ENCODE measurements around the gene LNX2.
A peak's percentile ranks its signal among the peaks of the same experiment; 100 is the strongest.

Gene LNX2

GRCh38 chr13:27620377-27621115 is at the start of gene LNX2:
LNX2 (minus strand) TSS chr13:27620529; CDS start chr13:27581703, 38,826 bp downstream.
- DNase-seq (ENCODE audit: low read depth in 2 of 2), result peak; percentile 95

DNA sequence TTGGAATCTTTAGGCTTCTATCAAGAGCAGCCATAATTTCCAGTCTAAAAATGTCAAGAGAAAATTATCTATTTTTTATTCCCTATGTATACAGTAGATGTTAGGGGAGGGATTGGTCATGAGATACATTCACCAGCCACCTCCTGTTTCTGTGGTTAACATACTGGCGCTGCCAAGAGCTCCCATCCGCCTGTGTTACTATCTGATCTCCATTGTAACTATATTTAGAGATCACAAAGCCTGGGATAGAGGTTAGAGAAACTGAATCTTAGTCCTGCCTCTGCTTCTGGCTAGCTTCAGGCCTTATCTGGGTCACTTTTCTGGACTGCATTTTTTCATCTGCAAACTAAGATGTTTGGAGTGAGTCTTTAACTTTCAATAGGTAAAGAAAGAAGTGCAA is 47.6 kb upstream of the LNX2 start:
- no peak for DNase-seq (ENCODE audit: low read depth in 2 of 2)

GRCh38 chr13:27666951-27667350 is 46.6 kb upstream of the LNX2 start:
- DNase-seq (ENCODE audit: low read depth in 2 of 2), result no peak

DNA sequence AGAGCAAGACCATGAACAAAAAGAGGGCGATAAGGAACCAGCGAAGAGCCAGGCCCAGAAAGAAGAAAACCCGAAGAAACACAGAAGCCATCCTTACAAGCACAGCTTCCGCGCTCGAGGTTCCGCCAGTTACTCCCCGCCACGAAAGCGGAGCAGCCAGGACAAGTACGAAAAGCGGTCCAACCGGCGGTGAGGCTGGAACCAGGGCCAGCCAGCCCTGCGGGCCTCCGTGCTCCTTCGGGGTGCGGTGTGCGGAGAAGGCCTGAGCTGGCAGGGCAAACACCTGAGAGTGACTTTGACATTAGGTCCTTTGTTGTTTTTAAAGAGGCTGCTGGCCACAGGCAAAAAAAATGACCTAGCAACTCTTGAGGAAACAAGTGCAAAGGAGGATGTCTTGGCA is 45.4 kb upstream of the LNX2 start:
- DNase-seq (ENCODE audit: low read depth in 2 of 2), result no peak

DNA sequence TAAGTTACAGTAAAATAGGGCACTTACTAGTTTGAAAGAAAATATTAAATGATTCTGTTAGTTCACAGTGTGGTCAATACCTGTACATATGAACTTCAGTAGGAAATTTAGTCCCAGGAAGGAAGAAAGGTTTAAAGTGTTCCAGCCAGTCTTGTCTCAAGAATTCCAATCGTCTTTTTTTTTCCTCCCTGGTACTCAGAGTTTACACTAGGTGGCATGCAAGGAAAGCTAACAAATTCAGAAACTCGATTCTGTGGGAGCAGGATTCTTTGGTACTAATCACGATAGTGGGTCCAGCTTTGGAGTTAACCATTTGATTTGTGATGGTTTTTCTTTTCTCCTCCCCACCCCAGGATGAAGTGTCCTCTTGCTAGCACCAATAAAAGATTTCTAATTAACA is 45.0 kb upstream of the LNX2 start:
- no peak for DNase-seq (ENCODE audit: low read depth in 2 of 2)

GRCh38 chr13:27663947-27664346 is 43.6 kb upstream of the LNX2 start:
- no peak for DNase-seq (ENCODE audit: low read depth in 2 of 2)

DNA sequence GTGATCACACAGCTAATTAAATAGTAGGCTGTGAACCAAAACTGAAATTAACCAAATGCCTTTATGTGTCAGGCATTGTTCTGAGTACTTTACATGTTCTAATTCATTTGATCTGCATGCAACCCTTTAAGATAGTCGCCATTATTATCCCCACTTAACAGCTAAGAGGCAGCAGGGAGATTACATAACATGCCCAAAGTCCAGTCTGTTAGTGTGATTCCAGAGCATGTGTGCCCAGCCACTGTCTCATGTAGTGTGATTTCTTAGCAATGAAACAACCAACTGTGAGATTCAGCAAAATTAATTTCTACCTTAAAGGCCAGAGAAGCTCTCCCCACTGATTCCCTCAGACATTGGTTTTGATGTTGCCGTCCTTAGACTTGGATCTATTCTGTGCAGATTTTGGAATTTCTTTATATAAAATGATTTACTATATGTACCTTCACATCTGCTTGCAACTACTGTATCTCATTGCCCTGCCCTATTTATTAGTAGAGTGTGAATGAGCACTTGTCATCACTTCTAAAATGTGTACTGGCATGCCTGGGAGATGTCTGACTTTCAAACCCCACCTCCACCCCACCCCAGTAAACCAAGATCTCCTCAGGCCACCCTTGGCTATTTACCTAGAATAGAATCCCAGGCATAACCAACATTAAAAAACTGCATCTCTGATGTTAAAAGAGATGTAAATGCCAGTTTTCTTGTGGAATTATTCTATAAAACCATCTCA is 42.6 kb upstream of the LNX2 start:
- DNase-seq (ENCODE audit: low read depth in 2 of 2), result no peak

- no peak for DNase-seq (ENCODE audit: low read depth in 2 of 2)
Measured at GRCh38 chr13:27661017-27661416, 40.7 kb upstream of the LNX2 start.

GRCh38 chr13:27660511-27660910 is 40.2 kb upstream of the LNX2 start:
- no peak for DNase-seq (ENCODE audit: low read depth in 2 of 2)

DNA sequence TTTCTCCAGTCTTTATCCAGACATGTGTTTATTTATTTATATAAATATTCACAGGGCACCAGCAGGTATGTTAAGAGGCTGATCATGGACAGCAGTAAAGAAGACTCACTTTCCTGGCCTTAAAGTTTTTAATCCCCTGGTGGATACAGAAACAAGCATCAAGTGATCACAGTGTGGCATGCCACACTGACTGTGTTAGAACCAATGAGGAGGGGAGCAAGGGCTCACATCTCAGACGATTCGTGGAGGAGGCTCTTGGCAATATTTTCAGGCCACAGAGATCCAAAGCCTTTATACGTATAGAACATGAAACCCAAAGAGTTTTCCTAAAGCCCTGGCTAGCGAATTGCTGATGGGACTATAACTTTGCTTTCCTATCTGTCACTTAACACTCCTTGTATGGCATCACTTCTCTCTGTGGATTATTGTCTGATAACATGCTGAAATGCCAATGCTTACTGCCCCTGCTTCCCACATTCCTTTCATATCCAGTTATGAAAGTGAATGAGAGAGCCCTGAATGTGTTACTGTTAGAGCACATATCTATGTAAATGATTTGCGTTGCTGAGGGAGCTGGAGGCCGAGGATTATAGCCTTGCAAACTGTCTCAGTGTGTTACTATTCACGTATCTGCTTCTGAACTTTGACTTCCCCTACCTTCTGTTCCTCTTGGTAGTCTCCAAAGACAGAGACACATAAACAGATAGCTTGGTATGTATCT is 39.0 kb upstream of the LNX2 start:
- DNase-seq (ENCODE audit: low read depth in 2 of 2), result no peak

DNA sequence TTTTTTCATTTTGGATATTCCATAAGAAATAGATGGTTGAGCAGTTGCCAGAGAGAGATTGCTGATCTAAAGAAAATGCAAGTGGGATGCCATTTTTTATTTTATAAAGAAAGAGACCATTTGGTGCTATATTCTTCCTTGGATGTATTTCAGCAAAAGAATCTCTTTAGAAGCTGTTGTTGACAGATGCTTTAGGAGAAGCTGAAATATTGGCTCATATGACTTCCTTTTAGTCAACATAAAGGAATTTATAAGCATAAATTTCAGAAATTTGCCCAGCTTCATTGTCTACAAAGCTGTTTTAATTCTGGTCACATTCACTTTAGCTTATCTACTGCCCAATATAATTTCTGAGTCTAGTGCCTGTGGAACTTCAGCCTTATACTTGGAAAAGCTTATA is 38.2 kb upstream of the LNX2 start:
- no peak for DNase-seq (ENCODE audit: low read depth in 2 of 2)

DNA sequence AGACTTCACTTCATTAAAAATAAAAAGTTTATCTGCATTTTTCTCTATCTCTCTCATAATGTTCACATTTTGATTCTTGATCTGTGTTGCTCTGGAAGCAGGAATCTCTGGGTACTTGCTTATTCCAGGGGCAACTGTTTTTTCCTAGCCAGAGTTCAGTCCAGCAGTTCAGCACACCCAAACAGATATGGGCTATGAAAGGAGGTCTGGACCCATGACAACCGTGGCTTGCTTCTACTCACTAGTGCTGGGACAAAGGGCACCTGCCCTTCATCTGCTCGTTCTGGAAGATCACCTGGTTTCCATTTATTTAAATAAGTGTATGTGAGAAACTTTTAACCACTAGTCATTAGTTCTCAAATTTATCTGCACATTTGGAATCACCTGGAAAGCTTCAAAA is 37.4 kb upstream of the LNX2 start:
- no peak for DNase-seq (ENCODE audit: low read depth in 2 of 2)

DNA sequence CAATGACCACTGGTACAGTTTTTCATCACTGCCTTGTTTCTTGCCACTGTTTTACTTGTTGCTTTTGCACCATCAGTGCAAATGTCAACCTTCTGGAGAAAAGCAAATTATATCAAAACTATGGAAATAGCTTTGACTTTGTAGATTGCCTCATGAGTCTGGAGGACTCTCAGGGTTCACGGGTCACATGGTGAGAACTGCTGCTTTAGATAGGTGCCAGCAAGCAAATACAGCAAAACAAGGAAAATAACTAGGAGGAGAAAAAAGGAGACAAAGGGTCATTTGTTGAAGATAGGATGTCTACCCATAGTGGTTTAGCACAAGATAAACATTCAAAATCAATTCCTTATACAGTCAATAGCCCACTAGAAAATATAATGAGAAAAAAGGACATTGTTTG is 34.5 kb upstream of the LNX2 start:
- DNase-seq (ENCODE audit: low read depth in 2 of 2), result no peak

- DNase-seq (ENCODE audit: low read depth in 2 of 2), result no peak
Measured at GRCh38 chr13:27654059-27654458, 33.7 kb upstream of the LNX2 start.

DNA sequence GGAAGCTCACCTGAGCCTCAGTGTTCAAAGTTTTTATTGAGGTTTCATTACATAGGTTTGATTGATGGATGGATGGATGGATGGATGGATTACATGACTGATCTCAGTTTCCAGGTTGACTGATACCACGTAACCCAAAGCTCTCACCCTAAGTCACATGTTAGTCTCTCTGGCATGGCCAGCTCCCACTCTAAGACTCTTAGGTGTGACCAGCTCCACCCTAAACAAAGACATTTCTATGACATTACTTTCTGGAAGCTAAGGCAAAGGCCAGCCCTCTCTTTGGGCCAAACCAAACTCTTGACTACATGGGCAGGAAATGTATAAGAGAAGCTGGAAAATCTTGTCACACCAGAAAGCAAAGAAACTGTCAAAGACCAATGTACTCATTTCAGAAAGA is 30.0 kb upstream of the LNX2 start:
- DNase-seq (ENCODE audit: low read depth in 2 of 2), result no peak

- no peak for DNase-seq (ENCODE audit: low read depth in 2 of 2)
Measured at GRCh38 chr13:27644302-27644701, 24.0 kb upstream of the LNX2 start.

GRCh38 chr13:27643334-27644132 is 23.2 kb upstream of the LNX2 start:
- no peak for DNase-seq (ENCODE audit: low read depth in 2 of 2)

- no peak for DNase-seq (ENCODE audit: low read depth in 2 of 2)
Measured at GRCh38 chr13:27641711-27642502, 21.6 kb upstream of the LNX2 start.

DNA sequence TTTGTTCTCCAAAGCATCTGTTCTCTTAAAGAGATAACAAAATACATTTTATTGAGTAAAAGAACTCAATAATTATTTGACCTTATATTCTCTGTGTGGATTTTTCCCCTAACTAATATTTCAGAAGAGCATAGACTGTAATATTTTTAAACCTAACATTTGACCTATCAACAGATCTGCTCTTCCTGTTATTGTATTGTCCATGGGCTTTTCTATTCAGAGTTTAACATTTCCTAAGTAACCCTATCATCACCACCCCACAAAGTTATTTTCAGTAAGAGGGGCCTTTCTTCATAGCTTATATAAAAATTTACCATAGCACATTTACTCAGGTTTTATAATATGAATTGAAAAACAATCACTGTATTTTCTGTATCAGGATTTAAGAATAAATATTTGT is 18.9 kb upstream of the LNX2 start:
- DNase-seq (ENCODE audit: low read depth in 2 of 2), result no peak

DNA sequence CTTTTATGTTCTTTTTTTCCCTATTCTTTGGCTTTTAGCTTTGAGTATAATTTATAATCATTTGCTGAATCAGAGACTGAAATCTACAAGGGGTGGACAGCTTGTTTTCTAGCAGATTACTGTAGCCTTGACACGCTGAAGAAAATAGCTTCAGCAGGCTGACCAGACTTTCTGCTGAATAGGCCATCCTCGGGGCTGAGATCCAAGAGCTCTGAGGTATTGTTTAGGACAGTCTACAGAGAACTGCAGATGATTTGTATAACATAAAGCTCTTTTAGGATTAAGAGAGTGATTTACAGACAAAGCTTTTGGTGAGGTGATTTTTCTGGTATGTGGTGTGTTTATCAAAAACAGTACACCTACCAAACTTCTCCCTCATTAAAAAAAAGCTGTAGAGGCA is 18.2 kb upstream of the LNX2 start:
- no peak for DNase-seq (ENCODE audit: low read depth in 2 of 2)

DNA sequence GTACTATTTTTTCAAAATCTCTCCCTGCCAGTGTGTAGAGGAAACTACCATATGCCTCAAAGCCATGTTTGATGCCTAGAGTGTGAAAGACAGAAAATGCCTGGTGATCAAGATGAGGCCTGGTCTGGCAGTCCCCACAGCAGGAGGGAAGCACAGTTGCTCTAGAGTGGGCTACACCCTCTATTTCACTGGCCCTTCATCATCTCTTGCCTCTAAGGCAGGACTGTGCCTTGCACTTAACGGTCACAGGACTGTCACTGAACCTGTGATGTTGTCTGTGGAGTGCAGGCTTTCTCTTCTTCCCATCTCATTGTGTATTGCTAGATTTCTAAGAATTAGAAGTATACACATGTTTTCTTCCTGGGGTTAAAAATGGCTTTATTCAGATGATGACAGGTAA is 17.7 kb upstream of the LNX2 start:
- no peak for DNase-seq (ENCODE audit: low read depth in 2 of 2)
